ENCODE results near the gene UGT2B7. TPM values are rescaled to one million over a fixed set of nuclear protein-coding genes. Genes with fewer than 3 reads are reported as not detected.

The UGT2B7 gene
- total and polyA plus RNA-seq, 2 donors (not counting 1 experiment from before 2014, with no cell fraction given) = not detected

DNA sequence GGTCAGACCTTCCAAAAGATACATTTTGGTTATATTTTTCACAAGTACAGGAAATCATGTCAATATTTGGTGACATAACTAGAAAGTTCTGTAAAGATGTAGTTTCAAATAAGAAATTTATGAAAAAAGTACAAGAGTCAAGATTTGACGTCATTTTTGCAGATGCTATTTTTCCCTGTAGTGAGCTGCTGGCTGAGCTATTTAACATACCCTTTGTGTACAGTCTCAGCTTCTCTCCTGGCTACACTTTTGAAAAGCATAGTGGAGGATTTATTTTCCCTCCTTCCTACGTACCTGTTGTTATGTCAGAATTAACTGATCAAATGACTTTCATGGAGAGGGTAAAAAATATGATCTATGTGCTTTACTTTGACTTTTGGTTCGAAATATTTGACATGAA, 536 bp downstream of the UGT2B7 start:
- H3K79me2 ChIP-seq (ENCODE audit: control insufficient read depth, insufficient read depth, low read length) = no peaks in the 10 kb centered on the region
- no peaks in the 10 kb centered on the region for H3K9me3 Mint-ChIP-seq (ENCODE audit: insufficient read depth)
- H3K4me1 ChIP-seq (ENCODE audit: control insufficient read depth in 2 of 2, insufficient read depth in 2 of 2, low read length in 2 of 2) = no peaks in the 10 kb centered on the region
- no peak overlapping the region for H3K4me3 Mint-ChIP-seq
- no peaks in the 10 kb centered on the region for H3K27me3 Mint-ChIP-seq
- H2AFZ ChIP-seq (ENCODE audit: insufficient read depth, low read depth, low read length, poor library complexity, severe bottlenecking) = no peak overlapping the region
- no peak overlapping the region for H3K4me2 ChIP-seq (replicated peaks; ENCODE audit: low read depth, low read length, poor library complexity, severe bottlenecking)
- H4K20me1 ChIP-seq (ENCODE audit: control insufficient read depth, insufficient read depth, low read length, poor library complexity, severe bottlenecking) = no peaks in the 10 kb centered on the region
- no peak overlapping the region for H3K4me3 ChIP-seq (ENCODE audit: control extremely low read depth in 1 of 5, extremely low read depth in 1 of 5, insufficient read depth in 1 of 5, low read depth in 2 of 5, low read length in 4 of 5)
- intact Hi-C loops (cut with micrococcal nuclease) = no loop called here
- no peak overlapping the region for H3K27ac ChIP-seq (ENCODE audit: low read length in 2 of 2)
- ATAC-seq (ENCODE audit: low read depth) (no peak), DNase-seq (no peak)
- CTCF ChIA-PET = no interaction called here
- no peak overlapping the region for H3K27ac Mint-ChIP-seq
- H3K4me1 Mint-ChIP-seq = no peaks in the 10 kb centered on the region
- no peak overlapping the region for H3K9ac ChIP-seq (ENCODE audit: low read length)
- POLR2A ChIA-PET = no interaction called here
- TF ChIP-seq CTCF (IDR thresholded peaks at IDR 0.05) (no peak), EZH2 (IDR thresholded peaks at IDR 0.05; ENCODE audit: borderline replicate concordance, insufficient read depth, low read depth, low read length, poor library complexity, severe bottlenecking) (no peak)
- no CpG with 5 or more reads among the region's 3 CpGs for WGBS (ENCODE audit: insufficient coverage)
- H3K27me3 ChIP-seq (replicated peaks in 1 of 4; ENCODE audit: control extremely low read depth in 1 of 4, control insufficient read depth in 3 of 4, insufficient read depth in 4 of 4, low read length in 3 of 4) = no peaks in the 10 kb centered on the region
- H3K36me3 ChIP-seq (replicated peaks in 1 of 2; ENCODE audit: control extremely low read depth in 1 of 2, control insufficient read depth in 1 of 2, extremely low read depth in 1 of 2, insufficient read depth in 2 of 2, low read length in 1 of 2) = no peaks in the 10 kb centered on the region
- no peaks in the 10 kb centered on the region for H3K9me3 ChIP-seq (ENCODE audit: control extremely low read depth in 1 of 3, control insufficient read depth in 2 of 3, insufficient read depth in 1 of 3, low read length in 2 of 3)

GRCh38 chr4:69098470-69098869, 2.2 kb downstream of the UGT2B7 start:
- Histone ChIP-seq H3K9ac (ENCODE audit: low read length) (no peak overlapping the region), H3K9me3 (ENCODE audit: control extremely low read depth in 1 of 3, control insufficient read depth in 2 of 3, insufficient read depth in 1 of 3, low read length in 2 of 3) (no peaks in the 10 kb centered on the region), H3K4me3 (ENCODE audit: control extremely low read depth in 1 of 5, extremely low read depth in 1 of 5, insufficient read depth in 1 of 5, low read depth in 2 of 5, low read length in 4 of 5) (no peak overlapping the region), H2AFZ (ENCODE audit: insufficient read depth, low read depth, low read length, poor library complexity, severe bottlenecking) (no peak overlapping the region), H3K4me2 (replicated peaks; ENCODE audit: low read depth, low read length, poor library complexity, severe bottlenecking) (no peak overlapping the region), H3K27ac (ENCODE audit: low read length in 2 of 2) (no peak overlapping the region), H3K27me3 (replicated peaks in 1 of 4; ENCODE audit: control extremely low read depth in 1 of 4, control insufficient read depth in 3 of 4, insufficient read depth in 4 of 4, low read length in 3 of 4) (no peaks in the 10 kb centered on the region), H3K4me1 (ENCODE audit: control insufficient read depth in 2 of 2, insufficient read depth in 2 of 2, low read length in 2 of 2) (no peaks in the 10 kb centered on the region), H3K79me2 (ENCODE audit: control insufficient read depth, insufficient read depth, low read length) (no peaks in the 10 kb centered on the region), H4K20me1 (ENCODE audit: control insufficient read depth, insufficient read depth, low read length, poor library complexity, severe bottlenecking) (no peaks in the 10 kb centered on the region), H3K36me3 (replicated peaks in 1 of 2; ENCODE audit: control extremely low read depth in 1 of 2, control insufficient read depth in 1 of 2, extremely low read depth in 1 of 2, insufficient read depth in 2 of 2, low read length in 1 of 2) (no peaks in the 10 kb centered on the region)
- Mint-ChIP-seq H3K4me1 (no peaks in the 10 kb centered on the region), H3K27ac (no peak overlapping the region), H3K9me3 (ENCODE audit: insufficient read depth) (no peaks in the 10 kb centered on the region), H3K27me3 (no peaks in the 10 kb centered on the region), H3K4me3 (no peak overlapping the region)
- ATAC-seq (ENCODE audit: low read depth) = no peak
- no peak for TF ChIP-seq CTCF (IDR thresholded peaks at IDR 0.05)
- no peak for TF ChIP-seq EZH2 (IDR thresholded peaks at IDR 0.05; ENCODE audit: borderline replicate concordance, insufficient read depth, low read depth, low read length, poor library complexity, severe bottlenecking)
- no CpG with 5 or more reads among the region's 4 CpGs for WGBS (ENCODE audit: insufficient coverage)
- ChIA-PET CTCF (no interaction called here), POLR2A (no interaction called here)
- intact Hi-C loops (cut with micrococcal nuclease) = no loop called here
- no peak for DNase-seq
